GM23338 (cell line): ENCODE results near the gene LHX4. TPM values are rescaled to one million over a fixed set of nuclear protein-coding genes. Genes with fewer than 3 reads are reported as not detected.

Experiments
- ATAC-seq: fragments of 200-7000 bp; cut with Tn5 transposase; 3 replicates; pipeline ENCODE4 v1.9.1; 2020
- DNase-seq: peaks from one replicate; pipeline ENCODE4 v3.0.0-alpha.2; 2015; ENCODE audit warnings: low spot score
- H2AFZ ChIP-seq: fragments of 200-600 bp; sonication (generic); 2 replicates; pipeline ENCODE4 v1.8.0; 2016; ENCODE audit warnings: antibody characterized with exemption, mild to moderate bottlenecking, moderate library complexity
- H3F3A ChIP-seq: fragments of 200-600 bp; sonication (generic); replicated peaks from 2 replicates; pipeline ENCODE4 v1.8.0; 2017; ENCODE audit warnings: antibody characterized with exemption, mixed run types, low read depth
- H3K27ac ChIP-seq: fragments of 200-600 bp; sonication (generic); 2 replicates; pipeline ENCODE4 v1.6.1; 2016; ENCODE audit warnings: low read depth
- H3K27me3 ChIP-seq: fragments of 200-600 bp; sonication (generic); 2 replicates; pipeline ENCODE4 v1.8.0; 2016; ENCODE audit warnings: mild to moderate bottlenecking, mixed run types, moderate library complexity; ENCODE audit not compliant: insufficient read depth
- H3K36me3 ChIP-seq: fragments of 200-600 bp; sonication (generic); 2 replicates; pipeline ENCODE4 v1.8.0; 2016; ENCODE audit warnings: mild to moderate bottlenecking; ENCODE audit not compliant: insufficient read depth
- H3K4me1 ChIP-seq: fragments of 200-600 bp; sonication (generic); 2 replicates; pipeline ENCODE4 v1.8.0; 2016; ENCODE audit warnings: mild to moderate bottlenecking, moderate library complexity; ENCODE audit not compliant: insufficient read depth
- H3K4me2 ChIP-seq: fragments of 200-600 bp; sonication (generic); 2 replicates; pipeline ENCODE4 v1.7.1; 2017; ENCODE audit warnings: mixed run types
- H3K4me3 ChIP-seq: fragments of 200-600 bp; sonication (generic); 2 replicates; pipeline ENCODE4 v1.6.1; 2016; ENCODE audit warnings: mixed run types
- H3K79me2 ChIP-seq: fragments of 200-600 bp; sonication (generic); replicated peaks from 2 replicates; pipeline ENCODE4 v1.8.0; 2017; ENCODE audit warnings: mild to moderate bottlenecking; ENCODE audit not compliant: insufficient read depth
- H3K9me2 ChIP-seq: fragments of 200-600 bp; sonication (generic); 2 replicates; pipeline ENCODE4 v1.8.0; 2017; ENCODE audit not compliant: insufficient read depth
- H4K20me1 ChIP-seq: fragments of 200-600 bp; sonication (generic); replicated peaks from 2 replicates; pipeline ENCODE4 v1.8.0; 2017; ENCODE audit warnings: mild to moderate bottlenecking; ENCODE audit not compliant: insufficient read depth
- H3K27ac Mint-ChIP-seq: 2 replicates; pipeline ENCODE4 v1.8.0; 2020; ENCODE audit warnings: inconsistent platforms, mild to moderate bottlenecking, moderate library complexity, mixed read lengths
- H3K27me3 Mint-ChIP-seq: 3 replicates; pipeline ENCODE4 v1.8.0; 2022; ENCODE audit warnings: low read depth, mild to moderate bottlenecking, moderate library complexity, mixed read lengths, inconsistent platforms; ENCODE audit not compliant: insufficient read depth, poor library complexity
- H3K36me3 Mint-ChIP-seq: 3 replicates; pipeline ENCODE4 v1.8.0; 2021; ENCODE audit warnings: low read depth, mild to moderate bottlenecking, inconsistent platforms, moderate library complexity, mixed read lengths
- H3K4me1 Mint-ChIP-seq: 3 replicates; pipeline ENCODE4 v1.8.0; 2020; ENCODE audit warnings: mild to moderate bottlenecking, inconsistent platforms, mixed read lengths
- H3K4me3 Mint-ChIP-seq: 3 replicates; pipeline ENCODE4 v1.8.0; 2021; ENCODE audit warnings: moderate library complexity, mild to moderate bottlenecking, inconsistent platforms, mixed read lengths
- H3K9me3 Mint-ChIP-seq: 3 replicates; pipeline ENCODE4 v1.8.0; 2020; ENCODE audit warnings: moderate library complexity, mild to moderate bottlenecking, inconsistent platforms, mixed read lengths
- CREB1 ChIP-seq: fragments of 250-450 bp; sonication (Bioruptor Pico); IDR thresholded peaks from 2 replicates; pipeline ENCODE4 v1.5.0; 2020; ENCODE audit warnings: low read depth, mild to moderate bottlenecking, moderate library complexity
- EZH2 ChIP-seq: fragments of 200-600 bp; sonication (generic); IDR thresholded peaks from one replicate; pipeline ENCODE4 v1.8.0; 2017; ENCODE audit warnings: antibody characterized with exemption, mild to moderate bottlenecking, low read depth; ENCODE audit not compliant: unreplicated experiment
- EZH2phosphoT487 ChIP-seq: fragments of 200-600 bp; sonication (generic); IDR thresholded peaks from one replicate; pipeline ENCODE4 v1.8.1; 2018; ENCODE audit warnings: antibody characterized with exemption; ENCODE audit not compliant: unreplicated experiment
- JUNB ChIP-seq: IDR thresholded peaks from one replicate; pipeline ENCODE4 v1.6.1; 2016; ENCODE audit warnings: antibody characterized with exemption; ENCODE audit not compliant: unreplicated experiment
- NANOG ChIP-seq: IDR thresholded peaks from 2 replicates; pipeline ENCODE4 v1.6.1; 2016; ENCODE audit warnings: antibody characterized with exemption, borderline replicate concordance
- POLR2AphosphoS5 ChIP-seq: IDR thresholded peaks from 2 replicates; pipeline ENCODE4 v1.6.1; 2016; ENCODE audit warnings: antibody characterized with exemption, low read depth
- STAT1 ChIP-seq: IDR thresholded peaks from one replicate; pipeline ENCODE4 v1.6.1; 2016; ENCODE audit warnings: antibody characterized with exemption; ENCODE audit not compliant: unreplicated experiment
- ZNF114 ChIP-seq: fragments of 250-450 bp; sonication (Bioruptor Pico); IDR thresholded peaks from 2 replicates; pipeline ENCODE4 v1.5.0; 2020; ENCODE audit warnings: mild to moderate bottlenecking, moderate library complexity
- polyA plus RNA-seq: library from polyadenylated mRNA; unstranded; fragments of >200 nt; fragmentation: Nextera tagmentation; extraction: Ambion mirVana; gene quantifications from 2 replicates; pipeline ENCODE4 v1.2.1, GENCODE V29; 2016
- total RNA-seq: library from RNA; depleted of rRNA; stranded (reverse); fragments of >200 nt; shearing (Covaris generic); gene quantifications from 2 replicates; pipeline ENCODE4 v1.2.3, GENCODE V29; 2014
- TF ChIP-seq, protein P1 (sequence below), 2 experiments: fragments of 200-600 bp in 1 of 2; sonication (generic) in 1 of 2; conservative IDR thresholded peaks; 2 replicates each; pipeline versions ENCODE4 v1.5.1 to v1.6.1; 2016 to 2017; ENCODE audit warnings: antibody characterized with exemption in 2 of 2, low read depth in 2 of 2, mild to moderate bottlenecking in 2 of 2, moderate library complexity in 1 of 2
- TF ChIP-seq, protein P2 (sequence below): IDR thresholded peaks from 2 replicates; pipeline ENCODE4 v1.6.1; 2016; ENCODE audit warnings: antibody characterized with exemption

Gene LHX4
- total and polyA plus RNA-seq, 2 experiments from 2014 or later, result 1.4 to 2.5 TPM

DNA sequence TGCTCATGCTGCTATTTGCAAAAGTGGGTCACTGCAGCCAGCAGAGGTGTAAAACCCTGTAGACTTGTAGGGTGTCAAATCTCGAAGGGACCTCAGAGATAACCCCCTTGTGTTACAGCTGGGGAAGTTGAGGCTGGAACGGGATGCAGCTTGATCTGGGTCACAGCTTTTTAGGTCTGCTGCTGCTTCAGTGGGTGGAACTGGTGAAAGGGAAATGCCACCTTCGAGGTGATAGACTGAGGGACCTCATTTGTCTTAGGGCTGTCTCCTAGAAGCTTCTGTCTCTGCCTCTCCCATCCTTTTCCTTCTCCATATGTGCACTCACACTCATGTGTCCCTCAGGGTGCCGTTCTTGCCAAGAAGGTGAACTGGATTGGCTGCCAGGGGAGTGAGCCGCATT lies 40.0 kb upstream of the LHX4 start (continued):
- TF ChIP-seq EZH2phosphoT487 (no peak), STAT1 (no peak), NANOG (no peak), POLR2AphosphoS5 (no peak), JUNB (no peak), CREB1 (no peak), EZH2 (no peak)
- TF ChIP-seq, protein P1, sequence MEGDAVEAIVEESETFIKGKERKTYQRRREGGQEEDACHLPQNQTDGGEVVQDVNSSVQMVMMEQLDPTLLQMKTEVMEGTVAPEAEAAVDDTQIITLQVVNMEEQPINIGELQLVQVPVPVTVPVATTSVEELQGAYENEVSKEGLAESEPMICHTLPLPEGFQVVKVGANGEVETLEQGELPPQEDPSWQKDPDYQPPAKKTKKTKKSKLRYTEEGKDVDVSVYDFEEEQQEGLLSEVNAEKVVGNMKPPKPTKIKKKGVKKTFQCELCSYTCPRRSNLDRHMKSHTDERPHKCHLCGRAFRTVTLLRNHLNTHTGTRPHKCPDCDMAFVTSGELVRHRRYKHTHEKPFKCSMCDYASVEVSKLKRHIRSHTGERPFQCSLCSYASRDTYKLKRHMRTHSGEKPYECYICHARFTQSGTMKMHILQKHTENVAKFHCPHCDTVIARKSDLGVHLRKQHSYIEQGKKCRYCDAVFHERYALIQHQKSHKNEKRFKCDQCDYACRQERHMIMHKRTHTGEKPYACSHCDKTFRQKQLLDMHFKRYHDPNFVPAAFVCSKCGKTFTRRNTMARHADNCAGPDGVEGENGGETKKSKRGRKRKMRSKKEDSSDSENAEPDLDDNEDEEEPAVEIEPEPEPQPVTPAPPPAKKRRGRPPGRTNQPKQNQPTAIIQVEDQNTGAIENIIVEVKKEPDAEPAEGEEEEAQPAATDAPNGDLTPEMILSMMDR (conservative IDR thresholded peaks at IDR 0.05; ENCODE audit: low read depth in 2 of 2), result no peak
- TF ChIP-seq, protein P2, sequence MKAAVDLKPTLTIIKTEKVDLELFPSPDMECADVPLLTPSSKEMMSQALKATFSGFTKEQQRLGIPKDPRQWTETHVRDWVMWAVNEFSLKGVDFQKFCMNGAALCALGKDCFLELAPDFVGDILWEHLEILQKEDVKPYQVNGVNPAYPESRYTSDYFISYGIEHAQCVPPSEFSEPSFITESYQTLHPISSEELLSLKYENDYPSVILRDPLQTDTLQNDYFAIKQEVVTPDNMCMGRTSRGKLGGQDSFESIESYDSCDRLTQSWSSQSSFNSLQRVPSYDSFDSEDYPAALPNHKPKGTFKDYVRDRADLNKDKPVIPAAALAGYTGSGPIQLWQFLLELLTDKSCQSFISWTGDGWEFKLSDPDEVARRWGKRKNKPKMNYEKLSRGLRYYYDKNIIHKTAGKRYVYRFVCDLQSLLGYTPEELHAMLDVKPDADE, result no peak

DNA sequence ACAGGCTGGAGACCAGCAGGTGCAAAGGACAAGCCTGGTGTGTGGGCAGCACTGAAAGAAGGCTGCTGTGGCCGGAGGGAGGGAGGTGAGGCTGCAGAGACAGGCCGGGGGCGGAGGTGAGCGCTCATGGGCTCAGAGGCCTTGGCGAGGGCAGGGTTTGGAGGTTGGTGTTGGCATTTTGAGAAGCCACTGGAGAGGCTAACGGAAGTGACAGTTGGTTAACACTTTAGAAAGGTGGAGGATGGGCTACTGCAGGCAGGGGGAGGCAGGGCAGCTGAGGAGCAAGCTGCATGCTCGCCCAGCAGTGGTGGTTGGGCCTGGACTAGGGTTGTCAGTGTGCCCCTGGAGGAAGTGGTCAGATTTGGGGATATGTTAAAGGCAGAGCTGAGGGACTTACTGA lies 37.9 kb upstream of the LHX4 start:
- DNase-seq, result no peak
- Mint-ChIP-seq H3K27ac (no peak overlapping the region), H3K27me3 (peaks cover 7% of the 10 kb centered on the region), H3K36me3 (peaks cover 33% of the 10 kb centered on the region), H3K9me3 (no peaks in the 10 kb centered on the region), H3K4me3 (no peak overlapping the region), H3K4me1 (peaks cover 5% of the 10 kb centered on the region)
- Histone ChIP-seq H3K27me3 (no peaks in the 10 kb centered on the region), H3K27ac (no peak overlapping the region), H3K79me2 (no peaks in the 10 kb centered on the region), H3K4me3 (no peak overlapping the region), H3K4me2 (no peak overlapping the region), H3K4me1 (no peaks in the 10 kb centered on the region), H2AFZ (no peak overlapping the region), H3K9me2 (no peaks in the 10 kb centered on the region), H3K36me3 (no peaks in the 10 kb centered on the region), H3F3A (0 out of 2 replicates have a peak, but pooled peaks cover 2% of the 10 kb centered on the region), H4K20me1 (no peaks in the 10 kb centered on the region)
- TF ChIP-seq EZH2phosphoT487, result no peak
- TF ChIP-seq ZNF114 (CRISPR knock-in tag), result no peak
- no peak for TF ChIP-seq POLR2AphosphoS5
- no peak for TF ChIP-seq STAT1
- TF ChIP-seq, protein P1 (conservative IDR thresholded peaks at IDR 0.05; ENCODE audit: low read depth in 2 of 2), result no peak
- no peak for ATAC-seq
